Measurements from ENCODE around the gene NFIB.

Gene NFIB

DNA sequence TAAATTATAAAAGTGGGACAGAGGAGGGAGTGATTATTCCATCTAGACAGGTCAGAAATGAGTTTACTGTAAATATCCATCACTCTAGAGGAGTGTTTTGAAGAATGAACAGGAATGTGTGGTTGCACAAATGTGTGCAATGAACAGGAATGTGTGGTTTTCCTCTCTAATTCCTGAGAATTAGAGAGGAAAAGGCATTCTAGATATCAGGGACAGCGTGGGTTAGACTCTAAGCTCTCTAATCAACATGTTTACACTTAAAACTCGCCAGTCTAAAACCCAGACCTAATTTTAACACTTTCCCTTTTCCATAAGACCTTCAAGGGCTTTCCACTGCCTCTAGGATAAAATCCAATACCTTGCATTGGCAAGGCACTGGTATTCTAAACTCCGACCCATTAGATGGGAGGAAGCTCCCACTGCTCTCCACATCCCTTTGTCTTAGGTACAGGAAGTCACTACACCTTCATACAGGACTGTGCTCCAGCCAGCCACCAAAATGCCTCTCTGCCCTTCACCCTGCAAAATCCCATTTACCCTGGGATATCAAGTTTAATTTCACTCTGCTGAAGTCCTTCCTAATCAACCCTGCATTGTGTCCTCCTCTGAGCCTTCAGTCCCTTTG, 67.9 kb downstream of the NFIB start:
- TF ChIP-seq, protein P1, sequence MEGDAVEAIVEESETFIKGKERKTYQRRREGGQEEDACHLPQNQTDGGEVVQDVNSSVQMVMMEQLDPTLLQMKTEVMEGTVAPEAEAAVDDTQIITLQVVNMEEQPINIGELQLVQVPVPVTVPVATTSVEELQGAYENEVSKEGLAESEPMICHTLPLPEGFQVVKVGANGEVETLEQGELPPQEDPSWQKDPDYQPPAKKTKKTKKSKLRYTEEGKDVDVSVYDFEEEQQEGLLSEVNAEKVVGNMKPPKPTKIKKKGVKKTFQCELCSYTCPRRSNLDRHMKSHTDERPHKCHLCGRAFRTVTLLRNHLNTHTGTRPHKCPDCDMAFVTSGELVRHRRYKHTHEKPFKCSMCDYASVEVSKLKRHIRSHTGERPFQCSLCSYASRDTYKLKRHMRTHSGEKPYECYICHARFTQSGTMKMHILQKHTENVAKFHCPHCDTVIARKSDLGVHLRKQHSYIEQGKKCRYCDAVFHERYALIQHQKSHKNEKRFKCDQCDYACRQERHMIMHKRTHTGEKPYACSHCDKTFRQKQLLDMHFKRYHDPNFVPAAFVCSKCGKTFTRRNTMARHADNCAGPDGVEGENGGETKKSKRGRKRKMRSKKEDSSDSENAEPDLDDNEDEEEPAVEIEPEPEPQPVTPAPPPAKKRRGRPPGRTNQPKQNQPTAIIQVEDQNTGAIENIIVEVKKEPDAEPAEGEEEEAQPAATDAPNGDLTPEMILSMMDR (IDR thresholded peaks at IDR 0.05; ENCODE audit: insufficient read depth, missing control alignments) = no peak
- FAIRE-seq (no peak), DNase-seq (ENCODE audit: insufficient read length, low spot score) (no peak)

GRCh38 chr9:14243514-14244042, 70.4 kb downstream of the NFIB start:
- no peak for FAIRE-seq
- TF ChIP-seq, protein P1 (IDR thresholded peaks at IDR 0.05; ENCODE audit: insufficient read depth, missing control alignments) = no peak
- no peak for DNase-seq (ENCODE audit: insufficient read length, low spot score)

GRCh38 chr9:14242150-14242805, 71.7 kb downstream of the NFIB start:
- FAIRE-seq = no peak
- no peak for DNase-seq (ENCODE audit: insufficient read length, low spot score)
- TF ChIP-seq, protein P1 (IDR thresholded peaks at IDR 0.05; ENCODE audit: insufficient read depth, missing control alignments) = no peak

- no peak for FAIRE-seq
- DNase-seq (ENCODE audit: insufficient read length, low spot score) = no peak
- TF ChIP-seq, protein P1 (IDR thresholded peaks at IDR 0.05; ENCODE audit: insufficient read depth, missing control alignments) = no peak
These were observed 73.4 kb downstream of the NFIB start for GRCh38 chr9:14240537-14240936.

DNA sequence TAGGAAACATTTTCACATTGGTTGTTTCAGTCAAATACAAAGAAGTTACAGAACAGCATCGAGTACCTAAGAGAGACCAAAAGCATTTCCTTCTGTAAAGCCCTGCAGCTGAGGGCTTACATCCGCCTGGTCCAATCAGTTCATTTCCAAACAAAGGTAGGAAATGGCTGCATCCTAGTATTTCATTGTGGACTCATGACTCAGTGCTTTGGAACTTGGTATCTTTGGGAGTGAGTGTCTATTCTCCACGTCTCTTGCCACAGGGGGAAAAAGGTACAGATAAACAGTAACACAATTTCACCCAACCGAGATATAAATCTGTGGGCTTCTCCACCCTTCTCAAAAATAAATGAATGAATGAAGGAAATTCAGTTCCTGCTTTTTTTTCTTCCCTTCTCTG, 75.4 kb downstream of the NFIB start:
- FAIRE-seq = no peak
- TF ChIP-seq, protein P1 (IDR thresholded peaks at IDR 0.05; ENCODE audit: insufficient read depth, missing control alignments) = no peak
- no peak for DNase-seq (ENCODE audit: insufficient read length, low spot score)

GRCh38 chr9:14238079-14238478, 75.9 kb downstream of the NFIB start:
- DNase-seq (ENCODE audit: insufficient read length, low spot score) (no peak), FAIRE-seq (no peak)
- TF ChIP-seq, protein P1 (IDR thresholded peaks at IDR 0.05; ENCODE audit: insufficient read depth, missing control alignments) = no peak

- TF ChIP-seq, protein P1 (IDR thresholded peaks at IDR 0.05; ENCODE audit: insufficient read depth, missing control alignments) = no peak
- FAIRE-seq (no peak), DNase-seq (ENCODE audit: insufficient read length, low spot score) (no peak)
These were observed 77.3 kb downstream of the NFIB start for GRCh38 chr9:14236591-14236990.

All from D721Med (cell line).